ENCODE results near the gene SNX21.
A peak's percentile ranks its signal among the peaks of the same experiment; 100 is the strongest.
"Not testable (repeated sequence)": the region's sequence is repeated elsewhere in the genome, so short reads cannot be mapped to it uniquely, and the experiment has no call there.

The SNX21 gene

DNA sequence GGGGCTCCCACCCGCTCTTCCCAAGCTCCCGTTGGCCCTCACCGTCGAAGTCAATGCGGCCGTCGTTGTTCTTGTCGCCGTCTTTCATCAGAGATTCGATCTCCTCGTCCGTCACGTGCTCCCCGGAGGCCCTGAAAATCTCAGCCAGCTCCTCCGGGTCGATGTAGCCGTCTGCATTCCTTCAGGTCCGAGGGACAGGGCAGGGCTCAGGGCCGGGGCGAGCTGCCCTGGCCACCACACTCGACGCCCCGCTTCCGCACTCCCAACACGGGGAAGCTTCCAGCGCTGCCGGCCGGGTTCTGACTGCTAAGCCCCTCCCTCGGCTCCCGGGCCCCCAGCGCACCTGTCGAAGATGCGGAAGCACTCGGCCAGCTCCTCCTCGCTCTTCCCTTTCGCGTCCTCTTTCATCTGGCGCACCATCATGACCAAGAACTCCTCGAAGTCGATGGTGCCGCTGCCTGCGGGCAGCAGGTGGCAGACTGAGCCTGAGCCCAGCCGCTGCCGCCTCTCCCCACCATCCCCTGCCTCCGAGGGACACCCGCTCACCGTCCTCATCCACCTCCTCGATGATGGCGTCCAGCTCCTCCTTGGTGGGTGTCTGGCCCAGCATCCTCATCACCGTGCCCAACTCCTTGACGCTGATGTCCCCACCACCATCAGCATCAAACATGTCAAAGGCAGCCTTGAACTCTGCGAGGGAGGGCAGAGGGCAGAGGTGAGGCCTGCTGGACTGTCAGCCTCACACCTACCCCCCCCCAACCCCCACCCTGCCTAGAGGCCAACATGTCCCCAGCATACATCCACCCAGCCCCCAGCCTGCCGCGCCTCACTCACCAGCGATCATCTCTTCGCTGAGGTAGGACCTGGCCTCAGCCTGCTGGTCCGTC lies 9.4 kb upstream of the SNX21 start:
- DNase-seq, result peak; percentile 56

DNA sequence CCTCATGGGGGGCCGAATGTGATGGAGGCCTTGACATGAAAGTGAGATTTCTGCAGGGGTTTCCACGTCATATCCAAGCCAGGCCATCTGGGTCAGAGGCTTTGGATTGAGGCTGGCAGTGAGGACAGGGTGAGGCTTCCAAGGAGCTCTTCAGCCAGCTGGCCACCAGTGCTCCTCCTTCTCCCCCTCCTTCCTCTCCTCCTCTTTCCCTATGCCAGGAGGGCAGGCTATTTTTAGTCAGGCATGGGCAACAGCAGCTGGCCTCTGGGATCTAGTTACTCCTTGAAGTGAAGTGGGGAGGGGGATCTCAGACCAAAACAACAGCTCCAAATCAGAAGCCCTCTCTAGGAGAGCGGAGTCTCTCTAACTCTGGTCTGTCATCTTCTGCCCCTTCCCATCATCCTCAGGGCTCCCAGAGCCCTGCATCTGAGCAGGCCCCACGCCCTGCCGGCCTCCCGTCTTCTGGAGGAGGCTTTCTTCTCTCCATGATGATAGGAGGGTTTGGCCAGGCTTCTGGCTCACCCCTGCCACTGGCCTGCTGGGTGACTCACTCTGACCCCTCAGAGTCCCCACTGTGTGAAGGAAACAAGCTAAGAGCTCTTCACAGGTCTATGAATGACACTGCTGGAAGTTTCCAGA lies 7.1 kb upstream of the SNX21 start:
- DNase-seq, result peak; percentile 4

DNA sequence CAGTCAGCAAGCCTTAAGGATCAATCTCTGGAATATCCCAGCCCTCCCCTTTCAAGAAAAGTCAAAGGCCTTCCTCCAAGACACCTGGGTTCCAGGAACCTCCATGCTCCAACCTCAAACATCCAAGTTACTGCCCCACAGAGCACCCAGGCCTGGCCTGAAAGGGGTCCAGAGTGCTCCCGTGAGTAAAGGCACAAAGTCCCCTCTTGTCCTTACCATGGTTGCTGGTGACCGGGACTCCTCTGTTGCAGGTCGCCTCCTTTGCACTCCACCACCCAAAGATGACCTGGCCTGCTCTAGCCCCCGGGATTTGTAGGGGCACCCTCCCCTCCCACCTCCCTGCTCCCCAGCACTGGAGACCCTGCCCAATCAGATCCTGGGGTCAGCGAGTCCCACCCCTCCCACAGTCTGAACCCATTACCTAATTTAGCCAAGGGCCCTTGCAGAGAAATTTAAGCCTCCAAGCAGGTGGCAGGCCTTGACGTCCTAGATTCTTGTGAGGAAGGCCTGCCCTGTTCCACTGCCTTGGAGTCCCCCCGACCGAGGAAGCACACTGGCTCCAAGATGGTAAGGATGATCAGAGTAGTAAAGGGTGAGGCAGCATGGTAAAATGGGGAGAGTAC lies 6.5 kb upstream of the SNX21 start, which contains the start of gene TNNC2:
Gene TNNC2 (minus strand): TSS at position 283 of the 623 bp plus-strand sequence. CDS start 64 bp downstream, at position 219.
- no peak for DNase-seq

DNA sequence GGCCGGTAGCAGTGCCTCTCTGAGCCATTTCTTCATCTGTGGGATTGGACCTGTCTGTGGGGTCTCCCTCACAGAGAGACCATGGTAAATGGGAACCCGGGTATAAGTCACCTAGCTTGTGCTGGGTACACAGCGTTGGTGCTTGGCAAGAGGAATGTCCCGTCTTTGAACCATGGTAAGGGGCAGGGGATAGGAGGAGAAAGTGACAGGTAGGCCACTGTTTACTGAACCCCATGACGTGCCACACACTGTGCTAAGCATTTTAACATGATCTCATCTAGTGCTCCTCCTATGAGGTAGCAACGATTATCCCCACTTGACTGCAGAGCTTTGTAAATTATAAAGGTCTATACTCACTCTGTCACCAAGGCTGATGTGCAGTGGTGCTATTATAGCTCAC lies 5.9 kb upstream of the SNX21 start:
- DNase-seq, result no peak

DNA sequence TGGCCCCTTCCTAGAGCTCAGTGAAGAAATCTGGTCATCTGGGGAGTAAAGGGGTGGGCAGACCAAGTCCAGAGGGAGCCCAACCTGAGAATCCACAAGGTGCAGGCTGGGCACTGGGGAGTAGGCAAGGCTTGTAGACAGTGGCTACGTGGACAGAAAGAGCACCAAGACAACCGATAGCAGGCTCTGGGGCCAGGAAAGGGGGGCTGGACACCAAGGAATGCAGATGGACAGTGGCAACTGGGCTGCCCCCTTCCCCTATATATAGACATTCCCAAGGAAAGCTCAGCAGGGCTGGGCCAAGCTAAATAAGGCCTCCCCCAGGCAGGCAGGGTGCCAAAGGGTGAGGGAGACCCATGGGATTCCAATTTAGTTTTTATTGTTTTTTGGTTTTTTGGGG lies 5.0 kb upstream of the SNX21 start:
- DNase-seq, result no peak

DNA sequence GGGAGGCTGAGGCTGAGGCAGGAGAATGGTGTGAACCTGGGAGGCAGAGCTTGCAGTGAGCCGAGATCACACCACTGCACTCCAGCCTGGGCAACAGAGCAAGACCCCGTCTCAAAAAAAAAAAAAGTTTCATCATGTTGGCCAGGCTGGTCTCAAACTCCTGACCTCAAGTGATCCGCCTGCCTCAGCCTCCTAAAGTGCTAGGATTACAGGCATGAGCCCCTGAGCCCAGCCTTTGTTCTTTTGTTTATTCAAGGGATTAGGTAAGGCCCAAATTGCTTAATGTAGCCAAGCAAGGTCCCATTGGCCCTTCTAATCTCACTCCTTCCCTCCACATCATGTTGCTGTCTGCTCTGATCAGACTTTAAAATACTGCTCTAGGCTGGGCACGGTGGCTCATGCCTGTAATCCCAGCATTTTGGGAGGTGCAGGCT lies 3.9 kb upstream of the SNX21 start:
- not testable (repeated sequence) for DNase-seq

DNA sequence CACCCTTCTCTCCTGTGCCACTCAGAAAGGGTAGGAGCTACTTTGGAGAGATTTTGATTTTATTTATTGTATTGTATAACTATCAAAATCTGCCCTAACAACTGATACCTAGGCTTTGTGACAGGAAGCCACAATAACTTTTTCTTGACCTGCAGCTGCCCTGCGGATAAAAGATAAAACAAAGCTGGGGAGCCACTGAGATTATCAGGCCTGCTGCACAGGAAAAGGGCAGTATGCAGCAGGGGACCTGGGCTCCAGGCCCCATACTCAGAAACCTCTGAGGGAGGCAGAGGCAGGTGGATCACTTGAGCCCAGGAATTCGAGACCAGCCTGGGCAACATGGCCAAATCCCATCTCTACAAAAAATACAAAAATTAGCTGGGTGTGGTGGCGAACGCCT lies 980 bp upstream of the SNX21 start:
- no peak for DNase-seq

DNA sequence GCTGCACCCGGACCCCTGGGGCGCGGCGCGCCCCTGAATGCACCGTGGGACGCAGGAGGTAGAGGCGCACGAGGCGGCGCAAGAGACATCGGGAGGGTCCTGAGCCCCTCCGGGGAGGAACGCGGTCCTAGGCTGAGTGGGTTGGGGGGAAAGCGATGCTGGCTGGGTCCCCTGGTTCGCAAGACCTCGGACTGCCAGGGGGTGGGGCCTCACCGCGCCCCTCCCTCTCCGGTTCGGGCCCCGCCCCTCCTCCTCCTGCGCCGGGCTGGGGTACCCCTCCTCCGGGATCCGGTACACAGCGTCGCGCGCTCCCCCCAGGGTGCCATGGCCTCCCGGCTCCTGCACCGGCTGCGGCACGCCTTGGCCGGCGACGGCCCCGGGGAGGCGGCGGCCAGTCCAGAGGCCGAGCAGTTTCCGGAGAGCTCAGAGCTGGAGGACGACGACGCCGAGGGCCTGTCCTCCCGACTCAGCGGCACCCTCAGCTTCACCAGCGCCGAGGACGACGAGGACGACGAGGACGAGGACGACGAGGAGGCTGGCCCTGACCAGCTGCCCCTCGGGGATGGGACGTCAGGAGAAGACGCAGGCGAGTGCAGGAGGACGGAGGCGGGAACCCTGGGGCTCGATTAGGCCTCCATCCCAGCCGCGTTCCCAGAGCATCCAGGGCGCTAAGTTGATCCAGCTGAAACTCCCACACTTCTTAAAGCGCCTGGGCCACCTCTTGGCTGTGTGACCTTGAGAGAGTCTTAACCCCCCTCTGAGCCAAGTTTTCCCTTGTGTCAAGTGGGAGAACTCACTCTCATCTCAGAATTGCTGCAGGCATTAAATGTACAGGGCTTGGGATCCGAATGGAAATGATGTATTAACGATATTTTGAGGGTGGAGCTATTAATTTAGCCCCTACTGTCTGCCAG lies 541 bp downstream of the SNX21 start:
- peak; percentile 61 for DNase-seq

DNA sequence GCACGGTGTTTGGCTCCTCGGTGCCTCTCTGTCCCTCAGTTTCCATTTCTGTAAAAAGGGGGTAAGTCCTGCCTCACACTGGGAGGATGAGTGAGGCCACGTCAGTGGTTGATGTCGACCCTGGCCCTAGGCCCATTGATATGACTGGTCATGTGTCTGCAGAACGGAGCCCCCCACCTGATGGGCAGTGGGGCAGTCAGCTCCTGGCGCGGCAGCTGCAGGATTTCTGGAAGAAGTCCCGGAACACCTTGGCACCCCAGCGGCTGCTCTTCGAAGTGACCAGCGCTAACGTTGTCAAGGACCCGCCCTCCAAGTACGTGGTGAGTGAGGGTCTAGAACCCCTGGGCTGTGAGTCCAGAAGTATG lies 1.2 kb downstream of the SNX21 start:
- DNase-seq, result no peak

DNA sequence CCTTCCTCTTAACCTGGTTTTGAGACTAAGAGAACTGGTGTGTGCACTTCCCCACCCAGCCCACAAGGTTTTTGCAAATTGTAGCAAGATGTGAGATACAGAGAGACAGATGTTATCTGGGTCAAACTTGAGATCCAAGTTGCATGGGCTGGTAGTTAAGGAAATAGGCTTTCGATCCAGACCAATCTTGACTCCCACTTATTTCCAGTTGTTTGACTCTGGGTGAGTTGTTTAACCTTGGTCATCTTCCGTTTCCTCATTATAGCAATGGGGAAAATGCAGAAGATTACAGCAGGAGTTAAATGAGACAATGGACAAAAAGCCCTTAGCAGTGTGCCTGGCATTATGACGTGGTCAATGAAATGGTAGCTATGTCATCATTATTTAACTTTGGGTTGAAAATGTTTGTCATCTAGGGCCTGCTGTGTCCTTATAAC lies 1.7 kb downstream of the SNX21 start:
- DNase-seq, result no peak

DNA sequence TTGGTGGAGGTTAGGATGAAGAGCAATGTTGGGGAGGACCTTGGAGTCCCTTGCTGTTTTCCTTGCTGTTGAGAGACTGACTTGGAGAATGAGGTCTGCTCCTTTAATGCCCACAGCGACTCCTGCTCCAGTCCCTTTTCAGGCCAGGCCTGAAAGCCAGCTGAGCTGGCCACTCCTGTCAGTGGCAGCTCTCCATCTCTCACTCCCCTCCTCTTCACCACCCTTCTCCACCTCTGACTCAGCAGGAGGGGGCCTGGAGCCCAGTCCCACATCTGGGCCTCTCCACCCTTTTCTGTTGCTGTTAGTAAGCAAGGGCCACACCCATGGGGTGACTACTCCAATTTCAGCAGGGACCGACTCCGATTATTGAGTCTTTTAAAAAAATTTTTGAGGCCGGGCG lies 2.2 kb downstream of the SNX21 start:
- DNase-seq, result no peak

DNA sequence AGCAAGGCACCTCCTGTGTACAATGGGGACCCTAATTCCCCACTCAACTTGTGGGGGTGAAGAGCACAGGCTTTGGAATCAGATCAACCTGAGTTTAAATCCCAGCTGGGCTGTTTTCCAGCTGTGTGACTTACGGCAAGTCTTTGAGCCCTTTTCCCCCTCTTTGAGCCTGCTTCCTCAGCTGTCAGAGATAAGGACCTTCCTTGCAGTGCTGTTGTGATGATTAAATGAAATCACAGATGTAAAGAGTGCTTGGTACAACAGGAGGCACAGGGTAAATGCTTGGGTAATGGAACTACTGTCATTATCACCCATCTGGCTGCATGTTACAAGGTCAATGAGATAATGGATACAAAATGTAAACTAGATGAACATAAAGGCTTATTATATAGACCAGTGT lies 3.2 kb downstream of the SNX21 start:
- no peak for DNase-seq

DNA sequence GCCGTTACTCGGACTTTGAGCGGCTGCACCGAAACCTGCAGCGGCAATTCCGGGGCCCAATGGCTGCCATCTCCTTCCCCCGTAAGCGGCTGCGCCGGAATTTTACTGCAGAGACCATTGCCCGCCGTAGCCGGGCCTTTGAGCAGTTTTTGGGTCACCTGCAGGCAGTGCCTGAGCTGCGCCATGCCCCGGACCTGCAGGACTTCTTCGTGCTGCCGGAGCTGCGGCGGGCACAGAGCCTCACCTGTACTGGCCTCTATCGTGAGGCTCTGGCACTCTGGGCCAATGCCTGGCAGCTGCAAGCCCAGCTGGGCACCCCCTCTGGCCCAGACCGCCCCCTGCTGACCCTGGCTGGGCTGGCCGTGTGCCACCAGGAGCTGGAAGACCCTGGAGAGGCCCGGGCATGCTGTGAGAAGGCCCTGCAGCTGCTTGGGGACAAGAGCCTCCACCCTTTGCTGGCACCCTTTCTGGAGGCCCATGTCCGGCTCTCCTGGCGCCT lies 7.2 kb downstream of the SNX21 start:
- no peak for DNase-seq

DNA sequence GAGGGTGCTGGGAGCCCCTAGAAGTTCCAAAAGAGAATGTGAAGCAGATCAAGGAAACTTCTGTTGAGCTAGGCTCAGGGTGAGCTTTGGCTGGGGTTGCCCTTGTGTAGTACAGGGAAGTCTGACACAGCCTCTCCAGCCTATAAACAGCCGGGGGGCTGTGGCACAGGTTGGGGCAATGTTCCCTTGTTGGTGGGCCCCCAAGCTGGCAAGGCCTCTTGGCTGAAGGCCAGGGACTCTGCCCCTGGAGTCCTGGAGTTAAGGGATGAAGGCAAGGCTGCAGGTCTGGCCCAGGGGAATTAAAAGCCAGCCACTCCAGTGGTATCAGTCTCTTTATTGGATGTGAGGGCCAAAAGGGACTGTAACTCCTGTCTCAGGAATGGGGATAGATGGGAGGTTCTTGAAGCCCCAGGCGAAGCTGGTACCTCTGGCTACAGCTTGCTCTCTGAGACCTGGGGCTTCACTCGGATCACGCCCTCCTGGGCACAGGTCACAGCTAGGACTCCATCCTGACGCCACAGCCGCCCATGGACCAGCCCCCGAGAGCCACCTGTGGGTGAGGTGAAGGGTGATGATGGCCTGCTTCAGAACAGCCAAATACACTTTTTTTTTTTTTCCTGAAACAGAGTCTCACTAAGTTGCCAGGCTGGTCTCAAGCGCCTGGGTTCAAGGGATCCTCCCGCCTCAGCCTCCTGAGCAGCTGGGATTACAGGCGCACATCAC lies 8.0 kb downstream of the SNX21 start:
- no peak for DNase-seq

DNA sequence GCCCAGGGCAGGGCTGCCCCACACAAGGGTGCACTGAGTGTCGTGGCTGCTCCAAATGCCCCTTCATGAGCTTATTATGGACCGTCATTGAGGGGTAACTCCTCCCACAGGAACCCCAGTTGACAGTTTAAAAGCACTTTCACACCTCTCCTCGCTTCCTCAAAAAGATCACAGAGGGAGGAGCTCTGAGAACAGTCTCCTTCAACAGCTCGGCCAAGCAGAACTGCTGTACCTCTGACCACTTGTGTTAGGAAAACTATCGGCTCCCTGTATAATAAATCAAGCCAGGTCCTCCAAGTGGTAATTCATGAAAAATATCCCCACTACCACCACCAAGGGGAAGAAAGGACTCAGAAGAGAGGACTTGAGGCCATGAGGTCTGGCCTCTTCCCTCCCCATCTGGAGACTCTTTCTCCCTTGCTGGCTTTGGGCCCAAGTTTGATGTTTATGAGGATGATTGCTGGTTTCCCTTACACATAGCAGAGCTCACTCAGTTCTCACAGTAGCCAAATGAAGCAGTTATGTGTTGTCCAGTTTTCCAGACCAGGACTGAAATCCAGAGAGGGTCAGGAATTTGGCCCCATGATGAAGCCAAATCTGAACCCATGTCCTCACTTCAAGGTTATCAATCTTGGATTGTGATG lies 8.7 kb downstream of the SNX21 start:
- DNase-seq, result no peak

DNA sequence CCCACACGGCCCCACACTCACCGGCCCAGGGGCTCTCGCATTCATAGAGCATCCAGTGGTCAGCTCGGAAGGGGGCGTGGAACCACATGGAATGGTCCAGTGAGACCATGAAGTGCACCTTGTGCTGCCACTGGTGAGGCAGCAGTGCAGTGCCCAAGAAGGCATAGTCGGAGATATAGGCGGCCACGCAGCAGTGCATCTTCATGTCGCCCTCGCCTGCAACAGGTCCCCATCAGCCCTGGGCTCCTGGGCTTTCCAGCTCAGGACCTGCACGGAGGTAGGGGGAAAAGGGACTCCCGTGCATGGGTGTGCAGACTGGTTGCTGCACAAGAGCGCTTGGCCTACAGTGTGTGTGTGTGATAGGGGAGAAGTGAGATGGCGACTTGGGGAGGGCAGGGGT lies 9.9 kb downstream of the SNX21 start:
- no peak for DNase-seq

DNA sequence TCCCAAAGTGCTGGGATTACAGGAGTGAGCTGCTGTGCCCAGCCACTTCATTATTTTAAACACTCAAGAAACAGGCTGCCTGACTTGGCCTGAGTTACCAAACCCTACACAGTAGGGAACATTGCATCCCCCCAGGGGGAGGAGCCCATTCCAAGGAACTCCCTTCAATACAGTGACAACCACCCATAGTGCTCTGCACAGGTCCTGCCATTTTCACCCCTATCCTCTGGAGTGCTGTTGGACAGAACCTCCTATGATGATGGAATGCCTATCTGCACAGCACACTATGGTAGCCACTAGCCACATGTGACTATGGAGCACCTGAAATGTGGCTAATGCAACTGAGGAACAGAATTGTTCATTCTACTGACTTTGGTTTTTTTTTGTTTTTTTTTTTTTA lies 11.9 kb downstream of the SNX21 start:
- DNase-seq, result no peak

DNA sequence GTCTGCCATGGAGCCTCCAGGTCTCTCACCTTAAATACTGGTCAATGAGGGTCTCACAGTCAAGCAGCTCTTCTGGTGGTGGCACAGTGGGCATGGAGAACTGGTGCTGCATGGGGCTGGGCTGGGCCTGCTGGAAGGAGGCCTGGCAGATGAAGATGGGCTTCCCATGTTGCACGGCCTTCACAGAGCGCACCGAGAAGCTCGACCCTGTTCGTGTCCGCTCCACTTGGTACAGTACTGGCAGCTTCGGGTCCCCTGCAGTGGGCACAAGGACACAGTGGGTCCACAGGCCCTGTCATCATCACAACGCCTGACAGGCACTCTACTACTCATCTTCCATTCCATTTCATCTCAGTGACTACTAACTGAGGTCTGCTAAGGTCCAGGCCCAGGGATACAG lies 14.8 kb downstream of the SNX21 start:
- no peak for DNase-seq

DNA sequence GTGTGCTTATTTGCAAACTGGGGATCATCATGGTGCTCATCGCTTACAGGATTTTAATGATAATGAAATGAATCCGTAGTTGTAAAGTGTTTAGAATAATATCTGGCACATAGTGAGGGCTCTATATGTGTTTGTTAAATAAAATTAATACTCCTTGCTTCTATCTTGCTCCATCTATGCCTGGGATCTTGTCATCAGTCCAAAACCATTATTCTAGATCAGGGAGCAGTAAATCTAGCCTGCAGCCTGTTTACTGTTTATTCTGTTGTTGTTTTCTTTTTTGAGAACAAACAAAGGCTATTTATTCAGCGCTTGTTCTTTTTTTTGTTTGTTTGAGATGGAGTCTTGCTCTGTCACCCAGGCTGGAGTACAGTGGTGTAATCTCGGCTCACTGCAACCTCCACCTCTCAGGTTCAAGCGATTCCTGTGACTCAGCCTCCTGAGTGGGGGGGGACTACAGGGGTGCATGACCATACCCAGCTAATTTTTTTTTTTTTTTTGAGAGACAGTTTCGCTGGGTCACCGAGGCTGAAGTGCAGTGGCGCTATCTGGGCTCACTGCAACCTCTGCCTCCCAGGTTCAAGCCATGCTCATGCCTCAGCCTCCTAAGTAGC lies 15.5 kb downstream of the SNX21 start:
- DNase-seq, result no peak

DNA sequence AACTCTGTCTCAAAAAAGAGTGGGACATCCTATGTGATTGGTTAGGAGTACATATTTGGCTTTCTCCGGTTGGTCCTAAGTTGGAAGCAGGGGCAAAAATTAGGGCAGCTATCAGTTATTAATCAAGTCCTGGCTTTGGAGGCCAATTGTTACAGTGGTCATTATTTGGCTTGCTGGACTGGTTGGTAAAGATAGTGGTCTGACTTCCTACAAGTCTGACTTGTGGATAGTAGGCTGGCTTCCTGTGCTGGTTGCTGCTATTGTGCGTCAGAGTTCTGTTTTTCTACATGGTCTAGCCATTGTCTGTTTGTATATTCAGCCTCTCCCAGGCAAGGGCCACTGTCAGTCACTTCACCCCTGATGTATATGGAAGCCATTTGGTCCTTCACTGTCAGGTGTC lies 16.6 kb downstream of the SNX21 start:
- DNase-seq, result no peak

DNA sequence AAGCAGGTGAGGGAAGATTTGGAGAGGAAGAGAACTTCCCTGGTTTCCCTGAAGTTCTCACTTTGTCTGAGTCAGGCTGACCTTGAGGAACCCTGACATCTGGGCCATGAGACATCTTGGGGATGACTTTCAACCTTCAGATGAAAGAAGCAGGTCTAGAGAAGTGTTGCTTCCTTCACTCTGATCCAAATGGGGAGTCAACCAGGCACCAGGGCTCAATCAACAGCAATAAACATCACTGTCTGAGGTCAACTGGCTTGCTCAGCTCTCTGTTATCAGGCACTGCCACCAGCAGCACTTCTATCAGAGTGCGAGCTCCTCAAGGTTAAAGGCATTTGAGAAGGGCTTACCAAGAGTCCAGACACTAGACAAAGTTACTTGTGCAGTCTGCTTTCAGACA lies 17.3 kb downstream of the SNX21 start:
- no peak for DNase-seq

All from NCI-H510A treated with DMSO at 0.1 percent for 48 hours (cell line).